HG03432 (cell line): ENCODE data around the gene IL15RA.
"Not testable (repeated sequence)": the region's sequence is repeated elsewhere in the genome, so short reads cannot be mapped to it uniquely, and the experiment has no call there.

Source experiments
- ATAC-seq: cut with Tn5 transposase; IDR thresholded peaks from one replicate; pipeline ENCODE4 v1.9.1; 2021; ENCODE audit warnings: mild to moderate bottlenecking, moderate library complexity; ENCODE audit not compliant: unreplicated experiment

IL15RA gene

GRCh38 chr10:5951721-5952407 lies 25.5 kb downstream of the IL15RA start:
- ATAC-seq, result no peak

GRCh38 chr10:5951167-5951711 lies 26.1 kb downstream of the IL15RA start:
- ATAC-seq, result no peak

GRCh38 chr10:5949009-5949759 lies 28.2 kb downstream of the IL15RA start:
- no peak for ATAC-seq

GRCh38 chr10:5948208-5948585 lies 29.1 kb downstream of the IL15RA start:
- no peak for ATAC-seq

- ATAC-seq, result no peak
Measured at GRCh38 chr10:5947471-5948207, 29.7 kb downstream of the IL15RA start.

GRCh38 chr10:5946786-5947185 lies 30.6 kb downstream of the IL15RA start:
- ATAC-seq, result no peak

GRCh38 chr10:5946419-5946775 lies 30.9 kb downstream of the IL15RA start:
- ATAC-seq, result not testable (repeated sequence)

- no peak for ATAC-seq
Measured at GRCh38 chr10:5945561-5946418, 31.6 kb downstream of the IL15RA start.

GRCh38 chr10:5945190-5945509 lies 32.2 kb downstream of the IL15RA start:
- ATAC-seq, result no peak

GRCh38 chr10:5944389-5945189 lies 32.8 kb downstream of the IL15RA start:
- no peak for ATAC-seq

- ATAC-seq, result no peak
Measured at GRCh38 chr10:5943536-5943935, 33.8 kb downstream of the IL15RA start.

- no peak for ATAC-seq
Measured at GRCh38 chr10:5942474-5942873, 34.9 kb downstream of the IL15RA start.

GRCh38 chr10:5942001-5942400 lies 35.3 kb downstream of the IL15RA start:
- ATAC-seq, result no peak

- no peak for ATAC-seq
Measured at GRCh38 chr10:5941579-5941978, 35.8 kb downstream of the IL15RA start.

- no peak for ATAC-seq
Measured at GRCh38 chr10:5940807-5941218, 36.5 kb downstream of the IL15RA start.

GRCh38 chr10:5938291-5938690 lies 39.1 kb downstream of the IL15RA start:
- no peak for ATAC-seq

GRCh38 chr10:5937016-5937415 lies 40.3 kb downstream of the IL15RA start:
- no peak for ATAC-seq

- ATAC-seq, result no peak
Measured at GRCh38 chr10:5935628-5936027, 41.7 kb downstream of the IL15RA start.

GRCh38 chr10:5933909-5934546 lies 43.3 kb downstream of the IL15RA start:
- no peak for ATAC-seq

GRCh38 chr10:5932345-5932744 lies 45.0 kb downstream of the IL15RA start:
- ATAC-seq, result no peak
